Activated effector memory CD4-positive, alpha-beta T cell treated with anti-CD3 and anti-CD28 coated beads, Interleukin-2, amount 50 U/mL, for 16 hours (primary cell): Measurements from ENCODE around the gene LRGUK.

Experiments
- DNase-seq: peaks from one replicate; pipeline ENCODE4 v3.0.0-alpha.2; 2020

Gene LRGUK

DNA sequence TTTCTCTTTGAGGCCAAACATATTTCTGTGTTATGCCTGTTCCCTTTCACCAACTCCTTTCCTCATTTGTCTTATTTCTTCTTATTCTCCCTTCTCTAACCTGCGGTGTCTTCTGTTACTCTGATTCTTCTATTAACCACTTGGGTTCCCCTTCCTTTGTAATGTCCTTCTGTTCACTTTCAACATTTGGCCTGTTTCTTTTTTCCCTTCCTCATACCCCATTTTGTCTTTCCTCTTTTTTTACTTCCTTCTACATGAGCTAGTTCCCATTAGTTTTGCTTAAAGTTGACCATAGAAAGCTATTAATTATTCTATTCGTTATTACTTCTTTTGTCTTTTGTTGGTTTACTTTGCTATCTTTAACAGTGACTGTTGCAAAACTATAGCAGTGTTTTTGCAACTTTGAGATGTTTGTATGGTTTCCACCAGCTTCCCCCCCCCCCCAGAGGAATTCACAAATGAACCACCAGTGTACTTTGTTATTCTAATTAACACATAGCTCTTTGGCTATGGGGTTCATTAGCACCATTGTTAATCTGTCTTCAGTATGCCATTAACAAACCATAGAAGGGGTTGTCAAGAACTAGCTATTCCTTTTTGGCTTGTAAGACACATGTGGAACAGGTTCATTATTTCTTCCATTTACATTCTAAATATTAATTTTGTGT, 2.9 kb downstream of the LRGUK start:
- DNase-seq, result no peak

DNA sequence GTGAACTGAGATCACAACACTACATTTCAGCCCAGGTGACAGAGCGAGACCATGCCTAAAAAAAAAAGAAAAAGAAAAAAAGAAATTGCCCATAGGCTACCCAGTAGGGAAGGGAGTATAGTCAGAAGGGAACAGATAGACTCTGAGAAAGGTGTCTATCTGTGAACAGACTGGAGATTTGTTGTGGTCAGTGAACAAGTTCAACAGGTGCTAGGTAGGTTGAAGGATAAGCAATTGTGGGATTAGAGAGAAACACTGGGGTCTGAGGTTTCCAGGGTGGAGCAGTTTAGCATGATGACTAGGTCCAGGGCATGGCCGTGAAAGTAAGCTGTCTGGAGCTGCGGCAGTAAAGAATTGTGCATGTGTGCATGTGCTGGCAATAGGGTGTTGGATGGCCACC, 6.9 kb downstream of the LRGUK start:
- DNase-seq, result no peak

DNA sequence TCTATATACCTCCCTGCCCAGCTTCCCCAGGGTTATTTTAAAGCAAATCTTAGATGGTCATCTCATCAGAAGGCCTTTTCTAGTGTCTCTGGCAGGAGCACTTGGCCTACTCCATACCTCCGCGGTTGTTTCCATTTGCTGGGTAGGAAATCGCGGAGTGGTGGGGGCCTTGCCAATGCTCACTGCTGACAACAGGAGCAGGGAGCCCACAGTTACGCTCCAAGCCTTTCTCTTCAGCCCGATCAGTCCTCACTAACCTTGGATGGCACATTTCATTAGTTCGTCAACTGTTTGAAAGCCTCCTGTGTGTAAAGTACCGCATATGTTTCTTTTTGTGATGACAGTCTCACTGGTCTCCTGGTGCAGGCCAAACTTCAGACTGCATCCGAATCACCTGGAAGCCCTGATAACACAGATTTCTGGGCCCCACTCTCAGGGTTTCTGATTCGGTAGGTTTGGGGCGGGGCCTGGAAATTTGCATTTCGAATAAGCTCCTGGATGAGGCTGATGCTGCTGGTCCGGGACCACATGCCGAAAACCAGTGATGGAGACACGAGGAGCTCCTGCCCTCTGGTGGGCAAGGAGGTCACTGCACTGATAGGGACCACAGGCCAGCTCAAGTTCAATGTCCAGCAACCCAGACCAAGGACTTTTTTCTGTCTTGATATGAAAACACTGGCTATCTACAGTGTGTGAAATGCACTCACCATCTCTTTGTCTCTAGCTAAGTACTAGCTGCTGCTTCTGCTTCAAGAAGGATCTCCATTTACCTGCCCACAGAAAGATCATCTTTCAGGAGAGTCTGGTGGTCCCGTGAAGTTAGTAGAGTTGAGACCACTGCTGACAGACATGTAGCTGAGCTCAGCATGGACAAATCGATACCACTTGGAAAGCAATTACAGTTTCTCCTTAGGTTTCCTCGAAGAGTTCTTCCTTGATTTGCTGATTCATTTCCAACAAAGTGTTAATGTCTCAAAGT, 14.0 kb downstream of the LRGUK start:
- DNase-seq, result peak; percentile 79

DNA sequence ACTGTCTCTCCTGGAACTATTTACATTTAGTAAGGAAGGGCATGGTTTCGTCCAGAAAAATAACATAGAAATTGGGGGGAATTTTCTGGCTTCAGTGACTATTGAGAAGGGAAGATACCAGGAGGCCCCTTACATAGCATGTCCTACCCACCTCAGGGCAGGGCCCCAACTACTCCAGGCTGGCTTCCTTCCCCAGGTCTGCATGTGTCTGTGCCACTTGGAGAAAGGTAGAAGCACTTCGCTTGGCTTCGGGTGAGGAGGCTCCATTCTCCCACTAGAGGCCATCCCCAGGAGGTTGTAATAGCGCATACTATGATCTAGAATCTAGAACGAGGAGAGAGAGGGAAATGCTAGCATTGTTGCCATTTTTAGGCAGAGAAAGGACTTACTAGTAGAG, 14.7 kb downstream of the LRGUK start:
- DNase-seq, result no peak

DNA sequence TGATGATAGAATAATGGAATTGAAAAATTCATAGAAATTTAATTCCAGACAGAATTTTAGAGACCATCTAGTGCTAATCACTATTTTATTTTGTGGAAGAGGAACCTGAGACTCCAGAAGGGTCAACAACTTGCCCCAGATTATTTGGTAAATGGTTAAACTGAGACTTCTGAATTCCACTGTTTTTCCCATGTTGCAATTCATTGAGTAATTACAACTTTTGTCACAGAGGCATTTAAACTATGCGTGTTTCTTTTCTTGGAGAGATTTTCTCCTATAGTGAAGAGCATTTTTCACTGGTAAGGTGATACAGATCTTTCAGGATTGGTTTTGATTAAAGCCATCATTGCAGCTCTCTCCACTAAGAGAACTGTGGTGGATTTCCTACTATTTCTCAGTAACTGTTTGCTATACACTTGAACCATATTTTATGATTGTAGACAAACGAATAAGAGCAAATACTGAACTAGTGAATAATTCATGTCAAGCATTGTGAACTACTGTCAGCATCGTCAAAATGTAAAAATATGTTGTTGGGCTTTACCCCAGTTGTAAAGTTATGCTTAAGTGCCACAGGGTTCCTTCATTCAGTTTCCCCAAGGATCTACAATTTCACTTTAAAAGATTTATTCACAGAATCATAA, 26.5 kb downstream of the LRGUK start:
- DNase-seq, result no peak

DNA sequence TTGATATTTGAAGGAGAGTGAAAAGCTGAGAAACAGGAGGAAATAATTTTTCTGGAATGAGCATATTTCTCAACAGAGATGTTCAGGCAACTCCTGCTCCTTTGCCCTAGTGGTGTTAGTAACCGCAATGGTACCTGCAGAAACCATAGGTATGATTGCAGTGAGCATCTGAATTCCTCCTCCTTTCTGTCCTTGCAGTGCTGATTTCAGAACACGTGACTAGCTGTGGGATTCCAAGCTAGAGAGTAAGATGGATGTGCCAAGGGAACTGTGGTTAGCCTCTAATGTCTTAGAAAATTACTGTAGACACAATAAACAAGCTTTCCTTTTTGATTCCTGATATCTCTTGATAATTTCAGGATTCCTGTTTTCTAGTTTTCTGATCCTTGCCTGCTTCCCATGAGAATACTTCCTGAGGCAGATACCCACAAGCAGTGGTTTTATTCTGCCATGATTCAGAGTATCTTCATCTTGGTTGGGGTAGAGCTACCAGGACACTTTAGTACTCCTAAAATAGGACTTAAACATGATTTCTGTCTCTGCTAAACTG, 27.5 kb downstream of the LRGUK start:
- DNase-seq, result no peak

DNA sequence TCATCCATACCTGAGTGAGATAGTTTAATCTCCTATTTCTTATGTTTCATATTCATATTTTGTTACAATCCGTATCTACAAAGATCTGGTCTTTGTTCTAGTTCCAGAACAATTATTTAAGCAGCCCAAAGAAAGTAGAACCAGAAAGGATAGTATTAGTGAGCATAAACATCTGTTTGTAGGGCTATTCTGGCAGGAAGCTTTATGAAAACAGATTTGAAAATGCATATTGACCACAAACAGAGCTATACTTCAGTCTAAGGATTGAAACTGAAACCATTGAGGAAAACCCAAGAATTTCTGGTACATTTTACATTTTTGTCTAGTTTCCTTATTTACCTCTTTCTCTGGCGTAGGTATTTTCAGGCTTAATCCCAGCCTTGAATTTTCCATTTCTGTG, 28.1 kb downstream of the LRGUK start:
- no peak for DNase-seq

DNA sequence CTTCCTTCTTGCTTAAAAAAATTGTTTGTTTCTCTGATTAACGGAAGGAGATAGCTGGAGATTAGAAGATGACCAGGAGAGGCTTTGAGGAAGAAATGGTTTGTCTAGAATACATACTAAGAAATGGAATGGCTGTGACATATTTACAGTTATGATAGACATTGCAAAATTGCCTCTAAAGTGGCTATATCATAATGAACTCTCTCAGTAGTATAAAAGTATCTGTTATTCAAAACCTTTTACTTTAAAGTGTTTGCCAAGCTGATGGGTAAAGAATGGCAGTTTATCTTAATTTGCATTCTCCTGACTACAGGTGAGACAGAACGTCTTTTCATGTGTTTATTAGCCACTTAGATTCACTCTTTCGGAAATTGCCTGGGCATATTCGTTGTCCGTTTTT, 28.7 kb downstream of the LRGUK start:
- DNase-seq, result no peak

DNA sequence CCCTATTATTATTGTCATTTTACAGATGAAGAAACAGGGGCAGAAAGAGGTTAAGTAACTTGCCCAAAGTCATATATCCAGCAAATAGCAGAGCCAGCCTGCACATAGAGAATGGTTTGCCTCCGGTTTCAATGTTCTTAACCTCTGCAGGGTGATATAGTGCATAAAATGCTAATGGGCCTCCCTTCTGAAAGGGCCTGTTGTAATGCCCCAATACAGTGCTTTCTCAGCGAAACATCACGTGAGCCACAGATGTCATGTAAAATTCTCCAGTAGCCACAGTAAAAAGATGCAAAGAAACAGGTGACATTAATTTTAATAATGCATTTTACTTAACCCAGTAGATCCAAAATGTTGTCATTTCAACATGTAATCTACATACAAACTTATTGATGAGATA, 38.1 kb downstream of the LRGUK start:
- DNase-seq, result no peak

DNA sequence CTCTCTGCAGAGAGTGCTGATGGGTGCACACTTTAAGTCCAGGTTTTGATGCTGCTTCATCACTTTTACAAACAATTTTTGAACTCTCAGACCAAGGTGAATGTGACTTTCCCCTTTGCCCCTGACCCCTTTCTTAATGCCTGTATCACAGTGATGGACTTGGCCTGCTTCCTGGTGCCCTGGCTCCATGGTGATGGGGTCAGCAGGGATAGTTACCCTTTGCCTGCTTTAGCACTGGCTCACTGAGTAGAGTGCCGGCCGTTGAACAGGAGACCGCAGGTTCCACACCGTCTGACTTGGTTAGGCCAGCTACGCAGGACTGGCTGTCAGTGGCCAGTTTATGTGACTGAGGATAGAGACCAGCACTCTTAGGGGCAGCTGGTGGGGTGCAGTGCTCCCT, 40.1 kb downstream of the LRGUK start:
- DNase-seq, result no peak

DNA sequence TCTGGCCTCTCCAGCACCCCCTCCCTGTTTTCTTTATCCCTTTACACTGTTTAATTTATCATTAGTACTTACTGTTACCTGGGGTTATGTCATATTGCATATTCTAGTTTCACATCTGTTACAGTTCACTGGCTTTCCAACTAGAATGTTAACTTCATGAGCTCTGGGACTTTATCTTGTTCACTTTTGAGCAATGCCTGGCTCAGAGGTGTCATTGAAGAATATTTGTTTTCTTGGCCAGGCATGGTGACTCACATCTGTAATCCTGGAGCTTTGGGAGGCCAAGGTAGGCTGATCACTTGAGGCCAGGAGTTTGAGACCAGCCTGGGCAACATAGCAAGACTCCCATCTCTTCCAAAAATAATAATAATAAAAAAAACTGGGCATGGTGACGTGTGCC, 40.7 kb downstream of the LRGUK start:
- DNase-seq, result no peak

DNA sequence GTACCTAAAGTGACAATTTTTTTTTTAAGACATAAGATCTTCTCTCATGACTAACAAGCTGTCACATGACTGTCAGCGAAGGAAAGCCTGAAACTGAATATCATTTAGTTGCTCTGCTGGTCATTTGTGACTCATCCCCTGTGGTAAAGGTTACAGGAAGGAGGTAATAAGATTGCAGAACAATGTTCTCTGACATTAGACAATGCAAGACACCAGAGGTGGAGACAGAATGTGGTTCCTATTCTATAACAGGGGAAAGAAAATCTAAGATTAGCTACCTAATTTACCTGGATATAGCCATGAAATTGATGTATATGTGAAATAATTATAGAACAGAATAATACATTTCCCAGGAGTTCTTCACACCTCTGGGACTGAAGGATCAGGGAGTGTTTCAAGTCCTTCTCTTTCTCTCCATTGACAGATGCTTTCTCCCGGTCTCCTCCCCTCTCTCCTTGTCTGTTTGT, 47.7 kb downstream of the LRGUK start:
- DNase-seq, result no peak

DNA sequence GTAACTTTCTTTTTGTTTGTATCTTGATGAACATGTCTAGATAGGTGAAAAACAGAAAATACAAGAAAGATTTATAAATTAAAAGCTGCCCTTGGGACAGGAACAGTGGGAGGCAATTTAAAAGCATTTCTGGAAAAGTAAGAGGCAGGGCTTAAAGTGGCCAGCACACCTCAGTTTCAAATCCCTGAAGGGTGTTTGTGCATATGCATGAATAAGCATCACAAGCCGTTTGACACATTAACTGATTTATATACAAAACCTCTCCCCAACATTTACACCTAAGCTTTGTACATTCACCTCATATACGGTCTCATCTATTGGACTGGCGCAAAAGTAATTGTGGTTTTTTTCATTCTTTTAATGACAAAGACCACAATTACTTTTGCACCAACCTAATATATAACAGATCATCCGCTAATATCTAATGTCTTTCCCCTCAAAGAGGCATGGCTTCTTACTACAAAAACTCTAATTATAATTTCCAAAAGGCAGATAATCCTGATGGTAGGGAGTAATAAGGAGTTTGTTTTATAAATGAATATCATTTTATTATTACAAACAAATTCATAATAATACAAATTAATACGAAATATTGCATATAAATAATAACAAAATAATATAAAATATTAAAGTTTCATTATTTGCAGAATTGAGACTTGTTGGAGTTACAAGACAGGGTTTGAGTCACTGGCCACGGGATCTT, 48.3 kb downstream of the LRGUK start:
- no peak for DNase-seq

DNA sequence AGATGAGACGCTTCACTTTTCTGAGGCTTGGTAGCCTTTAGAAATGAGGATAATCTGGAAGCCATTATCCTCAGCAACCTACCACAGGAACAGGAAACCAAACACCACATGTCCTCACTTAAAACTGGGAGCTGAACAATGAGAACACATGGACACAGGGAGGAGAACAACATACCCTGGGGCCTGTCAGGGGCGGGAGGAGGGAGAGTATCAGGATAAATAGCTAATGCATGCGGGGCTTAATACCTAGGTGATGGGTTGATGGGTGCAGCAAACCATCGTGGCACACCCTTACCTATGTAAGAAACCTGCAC, 48.9 kb downstream of the LRGUK start:
- DNase-seq, result no peak

DNA sequence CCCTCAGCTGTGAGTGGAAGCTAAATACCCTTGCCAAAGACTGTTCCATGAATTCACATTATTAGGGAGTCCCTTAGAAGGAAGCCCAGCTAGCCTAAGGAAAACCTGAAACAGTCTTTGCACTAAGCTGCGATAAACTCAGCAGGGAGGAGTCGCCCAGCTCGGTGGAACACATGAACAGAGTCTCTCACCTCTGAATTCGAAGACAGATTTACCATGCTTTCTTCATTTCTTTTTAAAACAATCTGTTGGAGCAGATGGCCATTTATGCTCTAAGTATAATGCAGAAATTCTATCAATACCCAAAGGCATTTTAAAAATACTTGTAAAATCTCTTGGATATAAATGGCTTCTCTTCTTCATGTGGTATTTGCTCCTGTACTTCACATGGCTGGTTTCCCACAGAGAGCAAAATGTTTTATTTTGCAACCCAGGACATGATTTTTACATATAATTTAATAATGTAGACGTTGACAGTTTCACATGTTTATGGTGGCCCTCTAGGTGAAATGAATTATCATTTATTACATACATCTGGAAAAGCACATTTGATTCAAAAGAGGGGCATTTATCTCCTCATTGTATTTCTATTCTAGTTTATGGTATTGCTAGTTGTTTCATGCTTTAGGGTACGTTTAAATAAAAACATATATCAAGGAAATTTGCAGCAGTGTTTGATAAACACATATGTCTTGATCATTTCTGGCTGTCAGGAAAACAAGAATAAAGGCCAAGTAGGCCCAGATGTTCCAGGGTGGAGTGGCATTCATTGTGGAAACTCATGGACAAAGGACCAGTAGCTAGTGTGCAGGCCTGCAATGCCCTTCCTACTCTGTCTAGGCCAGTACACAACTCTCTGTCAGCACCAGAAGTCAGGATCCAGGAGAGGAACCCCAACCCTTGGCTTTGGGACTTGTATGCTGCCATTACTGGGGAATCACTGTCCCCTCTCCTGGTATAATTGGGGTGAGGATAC, 52.2 kb downstream of the LRGUK start:
- no peak for DNase-seq

DNA sequence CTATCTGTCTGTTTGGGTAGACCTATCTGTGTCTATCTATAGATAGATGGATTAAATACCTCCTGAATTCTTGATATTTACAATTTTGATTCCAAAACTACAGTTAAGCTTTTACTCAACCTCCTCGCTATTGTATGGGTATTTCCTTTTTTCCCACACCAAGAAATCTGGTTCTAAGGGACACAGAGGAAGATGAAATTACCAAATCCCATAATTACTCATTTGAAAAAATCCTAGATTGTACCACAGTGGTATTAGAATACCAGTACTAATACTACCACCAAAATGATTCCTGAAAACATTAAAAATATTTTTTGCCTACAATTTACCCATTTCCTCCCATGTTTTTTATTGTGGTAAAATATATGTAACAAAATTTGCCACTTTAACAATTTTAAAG, 53.2 kb downstream of the LRGUK start:
- no peak for DNase-seq

DNA sequence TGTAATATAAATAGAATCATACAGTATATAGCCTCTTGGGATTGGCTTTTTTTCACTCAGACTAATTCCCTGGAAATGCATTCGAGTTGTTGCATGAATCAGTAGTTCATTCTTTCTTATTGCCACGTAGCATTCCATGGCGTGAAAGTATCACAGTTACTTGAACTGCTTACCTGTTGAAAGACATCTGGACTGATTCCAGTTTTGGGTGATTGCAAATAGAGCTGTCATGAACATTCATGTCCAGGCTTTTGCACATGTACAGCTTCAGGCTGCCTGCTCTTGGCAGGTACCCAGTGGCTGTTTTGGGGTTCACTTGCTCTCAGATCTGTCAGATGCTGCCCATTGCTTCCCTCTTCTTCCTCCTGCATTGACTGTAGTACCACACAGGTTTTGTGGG, 54.9 kb downstream of the LRGUK start:
- no peak for DNase-seq

DNA sequence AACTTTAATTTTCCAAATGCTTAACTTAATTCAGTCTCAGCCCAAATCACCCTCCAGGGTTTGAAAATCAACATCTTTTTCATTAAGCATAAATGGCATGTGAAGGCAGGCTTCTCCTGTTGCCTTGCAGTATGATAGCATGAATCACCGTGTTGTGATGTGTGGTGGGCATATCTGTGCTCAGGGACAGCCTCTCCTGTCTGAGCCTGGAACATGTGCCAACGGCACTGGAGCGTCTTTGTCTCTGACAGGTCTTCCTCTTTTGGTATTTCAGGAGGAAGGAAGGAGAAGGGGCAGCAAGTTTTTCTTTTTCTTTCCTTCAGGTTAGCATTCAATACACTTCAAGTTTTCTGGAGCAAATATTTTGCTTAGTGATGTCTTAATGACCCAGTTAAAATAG, 57.6 kb downstream of the LRGUK start:
- DNase-seq, result no peak

DNA sequence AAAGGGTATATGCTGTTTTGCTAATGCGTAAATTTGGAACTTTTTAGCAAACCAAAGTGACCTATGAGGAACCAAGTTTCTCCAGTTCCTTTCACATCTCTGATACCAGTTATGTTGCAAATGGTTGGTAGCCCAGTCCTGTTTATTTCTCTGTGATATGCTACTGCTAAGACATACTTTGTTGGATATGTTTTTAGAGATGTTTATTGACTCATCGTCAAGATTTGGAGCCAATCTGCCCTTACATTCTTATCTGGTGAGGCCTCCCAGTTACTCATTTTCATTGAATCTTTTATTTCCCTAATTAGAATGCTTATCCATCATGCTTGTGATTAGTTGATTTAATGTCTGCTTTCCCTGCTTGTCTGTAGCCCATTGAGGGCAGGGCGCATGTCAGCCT, 58.9 kb downstream of the LRGUK start:
- DNase-seq, result no peak

DNA sequence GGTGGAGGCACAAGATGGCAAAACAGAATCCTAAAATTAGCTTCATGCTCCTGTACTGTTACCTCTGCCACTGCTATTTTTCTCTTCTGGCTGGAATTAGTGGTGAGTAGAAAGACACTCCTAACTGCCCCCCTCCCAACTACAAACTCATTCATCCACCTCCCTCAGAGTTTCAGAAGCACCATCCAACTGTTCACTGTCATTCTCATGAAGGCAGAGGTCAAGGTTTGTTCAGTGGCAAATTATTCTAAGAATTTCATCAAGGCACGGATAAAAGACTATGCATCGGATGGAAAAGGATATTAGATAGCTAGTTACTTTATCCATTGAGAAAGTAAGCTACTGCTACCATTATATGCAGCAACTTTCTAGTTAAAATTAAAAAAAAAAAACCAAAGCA, 59.7 kb downstream of the LRGUK start:
- no peak for DNase-seq

DNA sequence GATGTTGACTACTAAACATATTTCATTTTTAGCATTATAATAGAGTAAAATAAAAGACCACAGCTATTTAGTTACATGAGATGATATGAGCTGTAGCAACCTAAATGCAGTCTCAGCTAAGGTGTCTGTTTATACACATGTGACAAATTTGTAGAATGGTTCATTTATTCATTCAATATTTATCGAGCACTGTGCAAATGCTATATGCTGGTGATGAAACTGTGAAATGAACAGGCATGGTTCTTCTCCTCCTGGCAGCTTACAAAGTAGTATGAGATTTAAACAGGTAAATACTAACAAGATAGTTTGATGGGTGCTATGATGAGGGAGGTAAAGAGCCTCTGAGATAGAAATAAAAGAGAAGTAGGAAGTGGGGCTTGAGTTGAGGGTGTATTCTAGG, 60.8 kb downstream of the LRGUK start:
- DNase-seq, result no peak

DNA sequence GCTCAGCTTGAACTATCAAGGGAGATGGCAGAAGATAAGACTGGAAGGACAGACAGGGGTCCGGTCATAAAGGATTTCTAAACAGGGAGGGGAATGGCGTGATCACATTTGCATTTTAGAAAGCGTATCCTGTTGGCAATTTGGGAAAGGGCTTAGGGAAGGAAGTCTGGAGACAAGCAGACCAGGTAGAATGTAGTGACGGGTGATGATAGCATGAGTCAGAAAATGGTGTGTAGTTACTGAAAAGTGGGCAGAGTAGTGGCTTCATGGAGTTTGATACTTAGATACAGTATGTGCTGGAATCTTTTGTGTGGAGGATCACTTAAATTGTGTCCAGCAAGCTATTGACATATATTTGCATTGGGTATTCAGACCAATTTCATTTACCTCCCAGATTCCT, 61.2 kb downstream of the LRGUK start:
- DNase-seq, result no peak
